ENCODE results near the gene TTC21A. TPM values are rescaled to one million over a fixed set of nuclear protein-coding genes. Genes with fewer than 3 reads are reported as not detected.

The TTC21A gene
- total RNA-seq, 1 donor, result 5.6 TPM

- no peaks in the 10 kb centered on the region for H3K27me3 ChIP-seq (ENCODE audit: insufficient read depth, low read length)
- H3K4me1 ChIP-seq (ENCODE audit: insufficient read depth, low read length), result peaks cover 71% of the 10 kb centered on the region
- H3K4me3 ChIP-seq (ENCODE audit: low read length), result no peak overlapping the region
Observed at GRCh38 chr3:39144748-39145380, 37.4 kb downstream of the TTC21A start.

GRCh38 chr3:39146083-39146501 is 38.6 kb downstream of the TTC21A start:
- H3K27me3 ChIP-seq (ENCODE audit: insufficient read depth, low read length), result no peaks in the 10 kb centered on the region
- H3K4me3 ChIP-seq (ENCODE audit: low read length), result no peak overlapping the region
- no peaks in the 10 kb centered on the region for H3K9me3 ChIP-seq (ENCODE audit: low read depth, low read length)
- peaks cover 75% of the 10 kb centered on the region for H3K4me1 ChIP-seq (ENCODE audit: insufficient read depth, low read length)

More at GRCh38 chr3:39144748-39145380, 37.4 kb downstream of the TTC21A start:
- H3K9me3 ChIP-seq (ENCODE audit: low read depth, low read length), result no peaks in the 10 kb centered on the region

DNA sequence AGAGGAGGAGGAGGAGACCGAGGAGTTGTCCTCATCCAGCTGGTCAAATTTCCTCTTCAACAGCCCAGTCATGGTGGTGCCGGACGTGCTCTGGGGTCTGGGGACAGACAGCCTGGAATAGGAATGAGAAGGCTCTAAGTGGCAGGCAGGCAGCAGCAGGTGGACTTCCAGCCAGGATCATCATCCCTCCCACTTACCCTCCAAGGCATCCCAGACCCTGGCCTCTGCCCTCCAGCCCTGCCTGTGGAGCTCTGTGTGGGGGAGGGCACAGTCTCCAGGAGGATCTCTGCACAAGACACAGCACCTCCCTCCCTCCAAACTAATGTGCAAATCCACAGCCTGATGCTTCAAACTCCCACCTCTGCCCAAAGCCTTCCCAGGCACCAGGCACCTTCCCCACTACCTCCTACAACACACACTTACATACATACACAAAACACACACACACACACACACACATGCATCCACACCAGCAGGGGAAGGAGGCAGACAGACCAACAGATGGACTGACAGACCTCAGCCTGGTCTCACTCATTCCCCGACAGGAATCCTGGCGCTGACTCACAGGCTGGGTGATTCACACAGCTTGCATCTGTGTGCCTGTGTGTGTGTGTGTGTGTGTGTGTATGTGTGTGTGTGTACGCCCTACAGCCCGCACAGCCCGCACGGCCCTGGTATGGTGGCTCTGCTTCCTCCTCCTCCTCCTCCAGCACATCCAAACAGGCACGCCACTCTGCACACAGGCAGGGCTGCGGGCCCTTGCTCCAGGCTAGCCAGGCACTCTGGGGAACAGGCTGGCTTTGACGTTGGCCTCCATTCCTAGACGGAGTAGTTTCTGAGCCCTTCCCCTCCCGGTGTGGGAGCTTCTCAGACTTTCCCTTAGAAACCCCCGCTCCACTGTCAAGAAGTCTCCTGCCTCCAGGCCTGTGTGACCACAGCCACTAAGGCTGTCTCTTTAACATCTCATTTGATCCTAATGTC is 39.4 kb downstream of the TTC21A start:
- peak overlapping the region; percentile 2 for H3K4me3 ChIP-seq (ENCODE audit: low read length)
- H3K9me3 ChIP-seq (ENCODE audit: low read depth, low read length), result no peaks in the 10 kb centered on the region
- H3K4me1 ChIP-seq (ENCODE audit: insufficient read depth, low read length), result peaks cover 75% of the 10 kb centered on the region
- H3K27me3 ChIP-seq (ENCODE audit: insufficient read depth, low read length), result no peaks in the 10 kb centered on the region

DNA sequence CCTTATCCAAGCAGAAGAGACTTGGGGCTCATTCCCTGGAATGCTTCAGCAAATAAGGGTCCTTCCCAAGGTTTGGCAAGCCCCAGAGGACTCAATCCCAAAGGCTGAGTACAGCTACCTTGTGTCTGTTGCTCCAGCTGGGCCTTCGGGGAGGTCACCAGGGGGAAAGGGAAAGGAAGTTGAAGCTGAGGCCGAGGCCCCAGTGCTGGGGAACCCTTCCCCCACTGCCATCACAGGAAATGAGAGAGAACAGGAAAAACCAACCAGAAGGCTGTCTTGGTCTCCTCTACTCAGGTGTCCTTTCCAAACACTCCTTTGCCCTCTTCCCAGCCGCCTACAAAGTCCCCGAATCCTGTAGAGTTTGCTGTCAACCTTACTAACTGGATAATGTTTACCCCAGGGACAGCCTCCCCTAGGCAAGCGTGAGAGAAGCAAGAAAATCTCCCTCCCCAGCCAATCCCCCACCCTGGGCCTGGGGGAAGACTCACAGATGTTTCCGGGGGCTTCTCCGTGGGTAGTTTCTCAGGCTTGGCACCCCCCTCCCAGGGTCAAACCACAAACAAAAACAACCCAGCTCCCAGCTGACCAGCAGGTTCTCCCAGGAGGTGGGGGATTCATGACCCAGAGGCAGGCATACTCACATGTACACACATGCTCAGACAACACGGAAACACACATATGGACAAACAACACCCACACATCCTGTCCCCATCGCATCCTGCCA is 40.4 kb downstream of the TTC21A start:
- Histone ChIP-seq H3K9me3 (ENCODE audit: low read depth, low read length) (no peaks in the 10 kb centered on the region), H3K4me1 (ENCODE audit: insufficient read depth, low read length) (peaks cover 71% of the 10 kb centered on the region), H3K27me3 (ENCODE audit: insufficient read depth, low read length) (no peaks in the 10 kb centered on the region), H3K4me3 (ENCODE audit: low read length) (peak overlapping the region; percentile 2)

DNA sequence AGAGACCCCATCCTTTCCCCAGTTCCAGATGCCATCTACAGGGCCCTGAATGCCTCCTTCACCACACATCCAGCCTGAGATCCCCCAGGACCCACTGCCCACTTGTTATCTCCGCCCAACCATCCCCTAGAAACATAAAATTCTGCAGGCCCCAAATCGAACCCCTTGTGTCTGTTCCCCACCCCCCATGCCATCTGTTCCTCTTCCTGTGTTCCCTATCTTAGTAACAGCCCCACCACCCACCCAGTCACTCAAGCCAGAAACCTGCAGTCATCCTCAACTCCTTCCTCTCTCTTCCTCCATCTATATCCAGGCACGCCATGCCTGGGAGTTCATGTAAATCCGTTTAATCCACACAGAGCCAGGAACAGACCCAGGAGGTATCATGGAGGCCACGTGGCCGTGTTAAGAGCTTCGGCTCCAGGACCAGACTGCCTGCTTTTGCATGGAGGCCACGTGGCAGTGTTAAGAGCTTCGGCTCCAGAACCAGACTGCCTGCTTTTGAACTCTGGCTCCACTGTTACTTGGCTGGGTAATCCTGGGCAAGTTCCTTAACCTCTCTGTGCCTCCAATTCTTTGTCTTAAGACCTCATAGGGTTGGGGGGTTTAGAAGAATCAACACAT is 41.1 kb downstream of the TTC21A start:
- H3K9me3 ChIP-seq (ENCODE audit: low read depth, low read length), result no peaks in the 10 kb centered on the region
- H3K4me3 ChIP-seq (ENCODE audit: low read length), result no peak overlapping the region
- H3K27me3 ChIP-seq (ENCODE audit: insufficient read depth, low read length), result no peaks in the 10 kb centered on the region
- peaks cover 69% of the 10 kb centered on the region for H3K4me1 ChIP-seq (ENCODE audit: insufficient read depth, low read length)

GRCh38 chr3:39149059-39149455 is 41.6 kb downstream of the TTC21A start:
- peaks cover 70% of the 10 kb centered on the region for H3K4me1 ChIP-seq (ENCODE audit: insufficient read depth, low read length)
- no peaks in the 10 kb centered on the region for H3K27me3 ChIP-seq (ENCODE audit: insufficient read depth, low read length)
- H3K9me3 ChIP-seq (ENCODE audit: low read depth, low read length), result no peaks in the 10 kb centered on the region
- H3K4me3 ChIP-seq (ENCODE audit: low read length), result no peak overlapping the region

GRCh38 chr3:39149498-39150147 is 42.1 kb downstream of the TTC21A start:
- Histone ChIP-seq H3K9me3 (ENCODE audit: low read depth, low read length) (no peaks in the 10 kb centered on the region), H3K4me3 (ENCODE audit: low read length) (no peak overlapping the region), H3K4me1 (ENCODE audit: insufficient read depth, low read length) (peaks cover 72% of the 10 kb centered on the region), H3K27me3 (ENCODE audit: insufficient read depth, low read length) (no peaks in the 10 kb centered on the region)

DNA sequence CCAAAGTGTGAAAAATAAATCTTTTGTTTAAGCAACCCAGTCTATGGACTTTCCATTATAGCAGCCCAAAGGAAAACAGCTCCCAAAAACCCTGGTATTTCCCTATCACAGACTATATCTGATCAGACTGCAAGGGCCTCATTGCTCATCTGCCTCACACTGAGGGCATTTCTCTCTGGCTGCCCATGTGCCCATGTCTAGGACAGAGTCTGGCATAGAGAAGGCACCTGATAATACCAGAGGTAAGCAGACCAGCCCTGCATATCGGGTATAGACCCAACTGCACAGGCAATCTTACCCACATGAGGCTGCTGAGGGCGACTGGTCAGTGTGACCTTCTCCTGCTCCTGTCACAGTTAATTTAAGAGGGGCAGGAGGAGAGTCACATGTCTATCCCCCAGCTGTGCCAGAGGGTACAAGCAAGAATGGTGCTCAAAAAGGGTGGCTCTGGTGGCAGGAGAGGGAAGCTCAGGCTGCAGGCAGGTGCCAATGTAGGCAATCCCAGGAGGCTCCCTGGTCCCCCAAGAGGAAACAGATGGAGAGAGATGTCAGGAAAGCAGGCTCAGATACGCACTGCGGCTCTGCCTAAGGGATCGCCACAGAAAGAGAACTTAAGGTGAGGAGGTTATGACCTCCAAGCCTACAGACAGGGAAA is 42.8 kb downstream of the TTC21A start:
- no peaks in the 10 kb centered on the region for H3K9me3 ChIP-seq (ENCODE audit: low read depth, low read length)
- H3K27me3 ChIP-seq (ENCODE audit: insufficient read depth, low read length), result no peaks in the 10 kb centered on the region
- peaks cover 72% of the 10 kb centered on the region for H3K4me1 ChIP-seq (ENCODE audit: insufficient read depth, low read length)
- H3K4me3 ChIP-seq (ENCODE audit: low read length), result no peak overlapping the region

GRCh38 chr3:39150803-39151631 is 43.5 kb downstream of the TTC21A start:
- Histone ChIP-seq H3K27me3 (ENCODE audit: insufficient read depth, low read length) (no peaks in the 10 kb centered on the region), H3K4me3 (ENCODE audit: low read length) (no peak overlapping the region), H3K9me3 (ENCODE audit: low read depth, low read length) (no peaks in the 10 kb centered on the region), H3K4me1 (ENCODE audit: insufficient read depth, low read length) (peaks cover 68% of the 10 kb centered on the region)

DNA sequence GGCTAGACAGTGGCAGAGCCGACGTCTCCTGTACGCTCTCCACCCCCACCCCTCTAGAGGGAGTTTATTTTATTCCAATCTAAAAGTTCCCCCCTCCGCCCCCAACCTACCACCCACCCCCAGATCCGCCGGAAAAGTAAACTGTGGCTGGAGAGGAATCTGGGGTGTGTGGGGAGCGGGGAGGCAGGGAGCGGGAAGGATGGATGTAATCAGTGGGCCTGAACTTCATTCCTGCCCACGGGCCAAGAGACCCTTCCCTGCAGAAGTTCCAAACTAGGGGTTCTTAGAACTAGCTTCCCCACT is 46.4 kb downstream of the TTC21A start:
- peaks cover 39% of the 10 kb centered on the region for H3K4me1 ChIP-seq (ENCODE audit: insufficient read depth, low read length)

GRCh38 chr3:39154280-39155021 is 47.0 kb downstream of the TTC21A start:
- no peak overlapping the region for H3K4me3 ChIP-seq (ENCODE audit: low read length)
- peaks cover 34% of the 10 kb centered on the region for H3K4me1 ChIP-seq (ENCODE audit: insufficient read depth, low read length)
- no peaks in the 10 kb centered on the region for H3K9me3 ChIP-seq (ENCODE audit: low read depth, low read length)
- no peaks in the 10 kb centered on the region for H3K27me3 ChIP-seq (ENCODE audit: insufficient read depth, low read length)

More for the DNA sequence above, 46.4 kb downstream of the TTC21A start:
- no peaks in the 10 kb centered on the region for H3K9me3 ChIP-seq (ENCODE audit: low read depth, low read length)
- peak overlapping the region; percentile 93 for H3K4me3 ChIP-seq (ENCODE audit: low read length)
- H3K27me3 ChIP-seq (ENCODE audit: insufficient read depth, low read length), result no peaks in the 10 kb centered on the region

GRCh38 chr3:39156421-39156820 is 48.9 kb downstream of the TTC21A start:
- Histone ChIP-seq H3K4me3 (ENCODE audit: low read length) (no peak overlapping the region), H3K4me1 (ENCODE audit: insufficient read depth, low read length) (peaks cover 14% of the 10 kb centered on the region), H3K27me3 (ENCODE audit: insufficient read depth, low read length) (no peaks in the 10 kb centered on the region), H3K9me3 (ENCODE audit: low read depth, low read length) (no peaks in the 10 kb centered on the region)

DNA sequence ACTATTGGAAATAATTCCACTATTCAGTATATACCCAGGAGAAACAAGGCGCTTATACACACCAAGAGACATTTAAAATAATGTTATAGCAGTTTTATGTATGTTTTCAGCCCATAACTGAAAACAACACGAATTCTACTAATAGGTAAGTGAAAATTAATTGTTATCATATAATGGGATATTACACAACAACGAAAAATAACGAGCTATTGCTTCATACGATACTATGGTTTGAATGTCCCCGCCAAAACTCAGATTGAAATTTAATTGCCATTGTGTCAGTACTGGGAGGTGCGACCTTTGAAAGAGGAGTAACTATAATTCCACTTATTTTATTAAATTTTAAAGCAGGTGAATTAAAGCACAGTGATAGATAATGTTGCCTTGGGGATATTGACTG is 49.9 kb downstream of the TTC21A start:
- Histone ChIP-seq H3K9me3 (ENCODE audit: low read depth, low read length) (no peaks in the 10 kb centered on the region), H3K4me1 (ENCODE audit: insufficient read depth, low read length) (peaks cover 5% of the 10 kb centered on the region), H3K4me3 (ENCODE audit: low read length) (no peak overlapping the region), H3K27me3 (ENCODE audit: insufficient read depth, low read length) (no peaks in the 10 kb centered on the region)
